Testis (tissue), 3 donors: Measurements from ENCODE around the gene TBCCD1. TPM values are rescaled to one million over a fixed set of nuclear protein-coding genes. Genes with fewer than 3 reads are reported as not detected.

Source experiments
- DNase-seq: peaks from one replicate; pipeline ENCODE4 v3.0.0-alpha.2; 2019
- H3K27ac ChIP-seq, 2 donors: fragments of 200-600 bp; sonication (generic); one replicate each; pipeline ENCODE4 v1.5.1; 2019
- H3K27me3 ChIP-seq: fragments of 200-600 bp; sonication (generic); one replicate; pipeline ENCODE4 v1.5.1; 2019
- H3K36me3 ChIP-seq: fragments of 200-600 bp; sonication (generic); one replicate; pipeline ENCODE4 v1.5.1; 2017; ENCODE audit warnings: low read depth; ENCODE audit errors: missing control alignments
- H3K4me1 ChIP-seq: fragments of 200-600 bp; sonication (generic); one replicate; pipeline ENCODE4 v1.5.1; 2019
- H3K4me3 ChIP-seq, 2 donors: fragments of 200-600 bp; sonication (generic); one replicate each; pipeline ENCODE4 v1.5.1; 2017 to 2019
- H3K9me3 ChIP-seq: fragments of 200-600 bp; sonication (generic); one replicate; pipeline ENCODE4 v1.5.1; 2017
- CTCF ChIP-seq, 3 experiments: fragments of 450-650 bp in 2 of 3; fragments of 200-600 bp in 1 of 3; sonication (generic) in 1 of 3; IDR thresholded peaks; one replicate each; pipeline ENCODE4 v1.5.1; 2016 to 2019; ENCODE audit warnings: antibody characterized with exemption in 3 of 3, mild to moderate bottlenecking in 2 of 3, moderate library complexity in 1 of 3
- POLR2A ChIP-seq: fragments of 450-650 bp; IDR thresholded peaks from one replicate; pipeline ENCODE4 v1.6.1; 2017; ENCODE audit warnings: antibody characterized with exemption, mild to moderate bottlenecking, moderate library complexity
- WGBS, 2 donors: methylation state at CpG; one replicate each; pipeline ENCODE4 v1.1.5; 2018; 5-methylcytosine and 5-hydroxymethylcytosine counted together
- intact Hi-C: fragments of 100-400 bp; cut with DNase I; formaldehyde crosslinking; loops from one replicate; pipeline ENCODE4 v1.15.1; 2023; ENCODE audit warnings: low total_unique reads
- polyA plus RNA-seq: library from polyadenylated mRNA; stranded (reverse); fragments of 350-450 nt; fragmentation: Illumina TruSeq; extraction: RNeasy Lipid Tissue Mini Kit (QIAGEN cat#74804); gene quantifications from one replicate; pipeline ENCODE4 v1.2.3, GENCODE V29; 2014; ENCODE audit warnings: low read depth, low replicate concordance; ENCODE audit not compliant: insufficient read depth
- total RNA-seq, 2 donors: library from RNA; depleted of rRNA; stranded (reverse); fragments of >200 nt; gene quantifications; one replicate each; pipeline ENCODE4 v1.2.3, GENCODE V29; 2016

TBCCD1 gene
- total and polyA plus RNA-seq, 3 donors from 2014 or later = 33.1 to 43.4 (median 35.0) TPM

- Histone ChIP-seq H3K27me3 (no peaks in the 10 kb centered on the region), H3K9me3 (no peaks in the 10 kb centered on the region), H3K4me3 (no peak overlapping the region), H3K27ac (no peak overlapping the region), H3K36me3 (no peaks in the 10 kb centered on the region), H3K4me1 (no peaks in the 10 kb centered on the region)
- TF ChIP-seq CTCF (IDR thresholded peaks at IDR 0.05) (no peak), POLR2A (no peak)
- intact Hi-C loops = no loop called here
- 36 to 39% methylated on average over 17 of the region's 17 CpGs for WGBS, 2 donors
- DNase-seq = no peak
Observed at GRCh38 chr3:186596568-186597287, 29.6 kb upstream of the TBCCD1 start.

GRCh38 chr3:186594591-186595113, 27.5 kb upstream of the TBCCD1 start:
- TF ChIP-seq POLR2A (no peak), CTCF (IDR thresholded peaks at IDR 0.05) (no peak)
- Histone ChIP-seq H3K27ac (no peak overlapping the region), H3K36me3 (no peaks in the 10 kb centered on the region), H3K4me1 (no peaks in the 10 kb centered on the region), H3K9me3 (no peaks in the 10 kb centered on the region), H3K27me3 (no peaks in the 10 kb centered on the region), H3K4me3 (no peak overlapping the region)
- DNase-seq = no peak
- intact Hi-C loops = no loop called here
- WGBS, 2 donors = 79 to 89% methylated on average over 6 of the region's 6 CpGs

GRCh38 chr3:186593862-186594261, 26.7 kb upstream of the TBCCD1 start:
- H3K4me3 ChIP-seq = no peak overlapping the region
- intact Hi-C loops = no loop called here
- no peak for DNase-seq
- no peak for TF ChIP-seq CTCF (IDR thresholded peaks at IDR 0.05)
- no peaks in the 10 kb centered on the region for H3K9me3 ChIP-seq
- no peak overlapping the region for H3K27ac ChIP-seq
- H3K27me3 ChIP-seq = no peaks in the 10 kb centered on the region
- WGBS, 2 donors = 88 to 89% methylated on average over 3 of the region's 3 CpGs
- H3K4me1 ChIP-seq = no peaks in the 10 kb centered on the region
- H3K36me3 ChIP-seq = no peaks in the 10 kb centered on the region

- intact Hi-C loops = no loop called here
- no peaks in the 10 kb centered on the region for H3K27me3 ChIP-seq
- H3K4me3 ChIP-seq = no peak overlapping the region
- H3K27ac ChIP-seq = no peak overlapping the region
- H3K36me3 ChIP-seq = no peaks in the 10 kb centered on the region
- WGBS, 2 donors = 94% methylated on average over 4 of the region's 4 CpGs
- no peak for DNase-seq
- no peaks in the 10 kb centered on the region for H3K9me3 ChIP-seq
- no peaks in the 10 kb centered on the region for H3K4me1 ChIP-seq
- TF ChIP-seq CTCF (IDR thresholded peaks at IDR 0.05) = no peak
- no peak for TF ChIP-seq POLR2A
Observed at GRCh38 chr3:186592682-186593081, 25.5 kb upstream of the TBCCD1 start.
